SK-N-SH treated with all-trans-retinoic acid at 6 μM for 48 hours (cell line): ENCODE results near the gene PPP3CA.
A peak's percentile ranks its signal among the peaks of the same experiment; 100 is the strongest.

ENCODE experiments used
- ATAC-seq: fragments of 200-7000 bp; cut with Tn5 transposase; 3 replicates; pipeline ENCODE4 v1.9.1; 2020; ENCODE audit warnings: mild to moderate bottlenecking, moderate library complexity
- ARNTL ChIP-seq: fragments of 450-650 bp; formaldehyde crosslinking; IDR thresholded peaks from 2 replicates; pipeline ENCODE4 v1.5.0; 2020; ENCODE audit warnings: low read depth, mild to moderate bottlenecking, moderate library complexity, borderline replicate concordance
- BACH2 ChIP-seq: fragments of 250-450 bp; sonication (Bioruptor Pico); IDR thresholded peaks from 2 replicates; pipeline ENCODE4 v1.9.0; 2021; ENCODE audit warnings: mild to moderate bottlenecking, borderline replicate concordance
- CSDC2 ChIP-seq: fragments of 250-450 bp; sonication (Bioruptor Pico); IDR thresholded peaks from 2 replicates; pipeline ENCODE4 v1.5.0; 2020; ENCODE audit warnings: mild to moderate bottlenecking, moderate library complexity
- GLIS3 ChIP-seq: fragments of 250-450 bp; sonication (Bioruptor Pico); IDR thresholded peaks from 2 replicates; pipeline ENCODE4 v1.5.0; 2020; ENCODE audit warnings: mild to moderate bottlenecking, moderate library complexity
- ISL1 ChIP-seq: fragments of 250-450 bp; sonication (Bioruptor Pico); IDR thresholded peaks from 2 replicates; pipeline ENCODE4 v2.1.2; 2022; ENCODE audit warnings: mild to moderate bottlenecking, moderate library complexity
- OSR1 ChIP-seq: fragments of 250-450 bp; sonication (Bioruptor Pico); IDR thresholded peaks from 2 replicates; pipeline ENCODE4 v1.8.0; 2022; ENCODE audit warnings: moderate library complexity, mild to moderate bottlenecking, inconsistent platforms
- PPARA ChIP-seq: fragments of 250-450 bp; sonication (Bioruptor Pico); IDR thresholded peaks from 2 replicates; pipeline ENCODE4 v1.5.0; 2020; ENCODE audit warnings: mild to moderate bottlenecking, borderline replicate concordance
- RARB ChIP-seq: fragments of 250-450 bp; sonication (Bioruptor Pico); IDR thresholded peaks from 2 replicates; pipeline ENCODE4 v1.8.0; 2021; ENCODE audit warnings: mild to moderate bottlenecking, moderate library complexity
- SNAI2 ChIP-seq: fragments of 250-450 bp; sonication (Bioruptor Pico); IDR thresholded peaks from 2 replicates; pipeline ENCODE4 v1.5.0; 2020; ENCODE audit warnings: mild to moderate bottlenecking, moderate library complexity
- TCF4 ChIP-seq: fragments of 250-450 bp; sonication (Bioruptor Pico); IDR thresholded peaks from 2 replicates; pipeline ENCODE4 v1.8.0; 2021; ENCODE audit warnings: mild to moderate bottlenecking, moderate library complexity, borderline replicate concordance
- TOX ChIP-seq: fragments of 250-450 bp; sonication (Bioruptor Pico); IDR thresholded peaks from 2 replicates; pipeline ENCODE4 v1.8.0; 2021; ENCODE audit warnings: mild to moderate bottlenecking, moderate library complexity, borderline replicate concordance
- ZC3H10 ChIP-seq: fragments of 250-450 bp; sonication (Bioruptor Pico); IDR thresholded peaks from 2 replicates; pipeline ENCODE4 v1.5.1; 2021; ENCODE audit warnings: mild to moderate bottlenecking, moderate library complexity
- ZFP3 ChIP-seq: fragments of 250-450 bp; sonication (Bioruptor Pico); IDR thresholded peaks from 2 replicates; pipeline ENCODE4 v1.5.0; 2020; ENCODE audit warnings: mild to moderate bottlenecking, moderate library complexity
- ZFP30 ChIP-seq: fragments of 450-650 bp; formaldehyde crosslinking; IDR thresholded peaks from 2 replicates; pipeline ENCODE4 v1.5.0; 2022; ENCODE audit warnings: mild to moderate bottlenecking, moderate library complexity
- ZNF565 ChIP-seq: fragments of 450-650 bp; formaldehyde crosslinking; conservative IDR thresholded peaks from 2 replicates; pipeline ENCODE4 v1.5.0; 2020; ENCODE audit warnings: low read depth, mild to moderate bottlenecking, moderate library complexity
- ZNF70 ChIP-seq: fragments of 450-650 bp; formaldehyde crosslinking; IDR thresholded peaks from 2 replicates; pipeline ENCODE4 v1.5.0; 2020; ENCODE audit warnings: mild to moderate bottlenecking, moderate library complexity
- ZNF8 ChIP-seq: fragments of 450-650 bp; formaldehyde crosslinking; IDR thresholded peaks from 2 replicates; pipeline ENCODE4 v1.5.0; 2020; ENCODE audit warnings: mild to moderate bottlenecking, moderate library complexity
- TF ChIP-seq, protein P1 (sequence below): fragments of 250-450 bp; sonication (Bioruptor Pico); IDR thresholded peaks from 2 replicates; pipeline ENCODE4 v1.8.0; 2020; ENCODE audit warnings: mild to moderate bottlenecking, moderate library complexity, borderline replicate concordance
- TF ChIP-seq, protein P2 (sequence below): fragments of 250-450 bp; sonication (Bioruptor Pico); IDR thresholded peaks from 2 replicates; pipeline ENCODE4 v1.5.1; 2020; ENCODE audit warnings: low read depth, mild to moderate bottlenecking, moderate library complexity
- TF ChIP-seq, protein P3 (sequence below): fragments of 250-450 bp; sonication (Bioruptor Pico); IDR thresholded peaks from 2 replicates; pipeline ENCODE4 v1.5.0; 2020; ENCODE audit warnings: mild to moderate bottlenecking, moderate library complexity
- TF ChIP-seq, protein P4 (sequence below): fragments of 250-450 bp; sonication (Bioruptor Pico); IDR thresholded peaks from 2 replicates; pipeline ENCODE4 v1.8.0; 2021; ENCODE audit warnings: low read depth, mild to moderate bottlenecking, moderate library complexity, borderline replicate concordance
- TF ChIP-seq, protein P5 (sequence below): fragments of 250-450 bp; sonication (Bioruptor Pico); IDR thresholded peaks from 2 replicates; pipeline ENCODE4 v1.5.1; 2021; ENCODE audit warnings: mild to moderate bottlenecking, moderate library complexity

Gene PPP3CA

DNA sequence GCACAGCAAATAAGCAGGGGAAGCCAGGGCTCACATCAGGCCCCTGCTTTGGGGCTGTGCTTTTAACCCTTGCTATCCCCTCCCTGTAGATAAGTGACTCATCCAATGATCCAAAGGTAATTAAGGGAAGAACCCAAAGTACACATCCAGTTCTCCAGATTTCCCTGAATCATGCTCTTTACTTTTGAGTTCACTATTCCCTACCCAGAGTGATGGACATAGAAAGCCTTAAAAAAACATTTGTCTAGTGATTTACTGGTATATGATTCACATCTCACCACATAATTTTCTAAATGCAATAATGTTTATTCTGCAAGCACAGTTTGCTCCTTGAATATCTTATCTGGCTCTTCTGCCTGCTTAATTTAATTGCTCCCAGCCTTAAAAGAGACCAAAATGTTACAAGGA, 136.2 kb downstream of the PPP3CA start:
- ATAC-seq = peak; percentile 44; the same call in 2 of the 3 replicates
- TF ChIP-seq ISL1 (peak; percentile 93), GLIS3 (CRISPR knock-in tag) (0 out of 2 replicates have a peak, but pooled peaks have one; percentile 54), ZC3H10 (CRISPR knock-in tag) (0 out of 2 replicates have a peak, but pooled peaks have one; percentile 40), TOX (no peak), RARB (CRISPR knock-in tag) (no peak), ZFP3 (CRISPR knock-in tag) (0 out of 2 replicates have a peak, but pooled peaks have one; percentile 33), ZFP30 (CRISPR knock-in tag) (peak; percentile 57; the same call in 1 of the 2 replicates), TCF4 (CRISPR knock-in tag) (0 out of 2 replicates have a peak, but pooled peaks have one; percentile 19)
- TF ChIP-seq, protein P1, sequence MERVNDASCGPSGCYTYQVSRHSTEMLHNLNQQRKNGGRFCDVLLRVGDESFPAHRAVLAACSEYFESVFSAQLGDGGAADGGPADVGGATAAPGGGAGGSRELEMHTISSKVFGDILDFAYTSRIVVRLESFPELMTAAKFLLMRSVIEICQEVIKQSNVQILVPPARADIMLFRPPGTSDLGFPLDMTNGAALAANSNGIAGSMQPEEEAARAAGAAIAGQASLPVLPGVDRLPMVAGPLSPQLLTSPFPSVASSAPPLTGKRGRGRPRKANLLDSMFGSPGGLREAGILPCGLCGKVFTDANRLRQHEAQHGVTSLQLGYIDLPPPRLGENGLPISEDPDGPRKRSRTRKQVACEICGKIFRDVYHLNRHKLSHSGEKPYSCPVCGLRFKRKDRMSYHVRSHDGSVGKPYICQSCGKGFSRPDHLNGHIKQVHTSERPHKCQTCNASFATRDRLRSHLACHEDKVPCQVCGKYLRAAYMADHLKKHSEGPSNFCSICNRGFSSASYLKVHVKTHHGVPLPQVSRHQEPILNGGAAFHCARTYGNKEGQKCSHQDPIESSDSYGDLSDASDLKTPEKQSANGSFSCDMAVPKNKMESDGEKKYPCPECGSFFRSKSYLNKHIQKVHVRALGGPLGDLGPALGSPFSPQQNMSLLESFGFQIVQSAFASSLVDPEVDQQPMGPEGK = peak; percentile 71; the same call in 1 of the 2 replicates
- TF ChIP-seq, protein P2, sequence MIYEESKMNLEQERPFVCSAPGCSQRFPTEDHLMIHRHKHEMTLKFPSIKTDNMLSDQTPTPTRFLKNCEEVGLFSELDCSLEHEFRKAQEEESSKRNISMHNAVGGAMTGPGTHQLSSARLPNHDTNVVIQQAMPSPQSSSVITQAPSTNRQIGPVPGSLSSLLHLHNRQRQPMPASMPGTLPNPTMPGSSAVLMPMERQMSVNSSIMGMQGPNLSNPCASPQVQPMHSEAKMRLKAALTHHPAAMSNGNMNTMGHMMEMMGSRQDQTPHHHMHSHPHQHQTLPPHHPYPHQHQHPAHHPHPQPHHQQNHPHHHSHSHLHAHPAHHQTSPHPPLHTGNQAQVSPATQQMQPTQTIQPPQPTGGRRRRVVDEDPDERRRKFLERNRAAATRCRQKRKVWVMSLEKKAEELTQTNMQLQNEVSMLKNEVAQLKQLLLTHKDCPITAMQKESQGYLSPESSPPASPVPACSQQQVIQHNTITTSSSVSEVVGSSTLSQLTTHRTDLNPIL = 0 out of 2 replicates have a peak, but pooled peaks have one; percentile 36

DNA sequence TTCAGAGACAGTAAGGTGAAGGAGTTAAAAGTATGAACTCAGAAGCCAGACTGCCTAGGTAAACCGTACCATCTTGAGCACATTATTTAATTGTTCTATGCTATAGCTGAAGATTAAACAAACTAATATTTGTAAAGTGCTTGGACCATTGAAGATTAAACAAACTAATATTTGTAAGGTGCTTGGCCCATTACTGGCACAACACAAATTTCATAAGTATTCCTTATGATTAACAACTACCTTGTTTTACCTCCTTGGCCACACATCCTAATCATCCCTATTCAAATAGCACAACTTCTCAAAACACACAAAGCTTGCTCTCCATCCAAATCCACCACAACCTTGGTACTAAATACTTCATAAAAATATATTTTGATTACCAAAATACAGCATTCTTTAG, 137.0 kb downstream of the PPP3CA start:
- ATAC-seq = no peak
- TF ChIP-seq, protein P3, sequence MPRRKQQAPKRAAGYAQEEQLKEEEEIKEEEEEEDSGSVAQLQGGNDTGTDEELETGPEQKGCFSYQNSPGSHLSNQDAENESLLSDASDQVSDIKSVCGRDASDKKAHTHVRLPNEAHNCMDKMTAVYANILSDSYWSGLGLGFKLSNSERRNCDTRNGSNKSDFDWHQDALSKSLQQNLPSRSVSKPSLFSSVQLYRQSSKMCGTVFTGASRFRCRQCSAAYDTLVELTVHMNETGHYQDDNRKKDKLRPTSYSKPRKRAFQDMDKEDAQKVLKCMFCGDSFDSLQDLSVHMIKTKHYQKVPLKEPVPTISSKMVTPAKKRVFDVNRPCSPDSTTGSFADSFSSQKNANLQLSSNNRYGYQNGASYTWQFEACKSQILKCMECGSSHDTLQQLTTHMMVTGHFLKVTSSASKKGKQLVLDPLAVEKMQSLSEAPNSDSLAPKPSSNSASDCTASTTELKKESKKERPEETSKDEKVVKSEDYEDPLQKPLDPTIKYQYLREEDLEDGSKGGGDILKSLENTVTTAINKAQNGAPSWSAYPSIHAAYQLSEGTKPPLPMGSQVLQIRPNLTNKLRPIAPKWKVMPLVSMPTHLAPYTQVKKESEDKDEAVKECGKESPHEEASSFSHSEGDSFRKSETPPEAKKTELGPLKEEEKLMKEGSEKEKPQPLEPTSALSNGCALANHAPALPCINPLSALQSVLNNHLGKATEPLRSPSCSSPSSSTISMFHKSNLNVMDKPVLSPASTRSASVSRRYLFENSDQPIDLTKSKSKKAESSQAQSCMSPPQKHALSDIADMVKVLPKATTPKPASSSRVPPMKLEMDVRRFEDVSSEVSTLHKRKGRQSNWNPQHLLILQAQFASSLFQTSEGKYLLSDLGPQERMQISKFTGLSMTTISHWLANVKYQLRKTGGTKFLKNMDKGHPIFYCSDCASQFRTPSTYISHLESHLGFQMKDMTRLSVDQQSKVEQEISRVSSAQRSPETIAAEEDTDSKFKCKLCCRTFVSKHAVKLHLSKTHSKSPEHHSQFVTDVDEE (CRISPR knock-in tag) = no peak
- TF ChIP-seq TOX = no peak
- TF ChIP-seq ZC3H10 (CRISPR knock-in tag) = no peak
- no peak for TF ChIP-seq ISL1
- TF ChIP-seq ZNF70 = no peak
- no peak for TF ChIP-seq OSR1 (CRISPR knock-in tag)
- no peak for TF ChIP-seq CSDC2 (CRISPR knock-in tag)
- no peak for TF ChIP-seq ZFP30 (CRISPR knock-in tag)
- no peak for TF ChIP-seq BACH2 (CRISPR knock-in tag)
- TF ChIP-seq ZNF8 (CRISPR knock-in tag) = no peak
- TF ChIP-seq ZNF565 (CRISPR knock-in tag) = no peak
- no peak for TF ChIP-seq PPARA
- TF ChIP-seq TCF4 (CRISPR knock-in tag) = no peak
- TF ChIP-seq SNAI2 = no peak
- TF ChIP-seq RARB (CRISPR knock-in tag) = no peak
- TF ChIP-seq, protein P1 = no peak
- TF ChIP-seq ARNTL (CRISPR knock-in tag) = no peak
- TF ChIP-seq, protein P4, sequence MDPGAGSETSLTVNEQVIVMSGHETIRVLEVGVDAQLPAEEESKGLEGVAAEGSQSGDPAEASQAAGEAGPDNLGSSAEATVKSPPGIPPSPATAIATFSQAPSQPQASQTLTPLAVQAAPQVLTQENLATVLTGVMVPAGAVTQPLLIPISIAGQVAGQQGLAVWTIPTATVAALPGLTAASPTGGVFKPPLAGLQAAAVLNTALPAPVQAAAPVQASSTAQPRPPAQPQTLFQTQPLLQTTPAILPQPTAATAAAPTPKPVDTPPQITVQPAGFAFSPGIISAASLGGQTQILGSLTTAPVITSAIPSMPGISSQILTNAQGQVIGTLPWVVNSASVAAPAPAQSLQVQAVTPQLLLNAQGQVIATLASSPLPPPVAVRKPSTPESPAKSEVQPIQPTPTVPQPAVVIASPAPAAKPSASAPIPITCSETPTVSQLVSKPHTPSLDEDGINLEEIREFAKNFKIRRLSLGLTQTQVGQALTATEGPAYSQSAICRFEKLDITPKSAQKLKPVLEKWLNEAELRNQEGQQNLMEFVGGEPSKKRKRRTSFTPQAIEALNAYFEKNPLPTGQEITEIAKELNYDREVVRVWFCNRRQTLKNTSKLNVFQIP (CRISPR knock-in tag) = no peak
- TF ChIP-seq, protein P5, sequence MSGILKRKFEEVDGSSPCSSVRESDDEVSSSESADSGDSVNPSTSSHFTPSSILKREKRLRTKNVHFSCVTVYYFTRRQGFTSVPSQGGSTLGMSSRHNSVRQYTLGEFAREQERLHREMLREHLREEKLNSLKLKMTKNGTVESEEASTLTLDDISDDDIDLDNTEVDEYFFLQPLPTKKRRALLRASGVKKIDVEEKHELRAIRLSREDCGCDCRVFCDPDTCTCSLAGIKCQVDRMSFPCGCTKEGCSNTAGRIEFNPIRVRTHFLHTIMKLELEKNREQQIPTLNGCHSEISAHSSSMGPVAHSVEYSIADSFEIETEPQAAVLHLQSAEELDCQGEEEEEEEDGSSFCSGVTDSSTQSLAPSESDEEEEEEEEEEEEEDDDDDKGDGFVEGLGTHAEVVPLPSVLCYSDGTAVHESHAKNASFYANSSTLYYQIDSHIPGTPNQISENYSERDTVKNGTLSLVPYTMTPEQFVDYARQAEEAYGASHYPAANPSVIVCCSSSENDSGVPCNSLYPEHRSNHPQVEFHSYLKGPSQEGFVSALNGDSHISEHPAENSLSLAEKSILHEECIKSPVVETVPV (CRISPR knock-in tag) = no peak
- TF ChIP-seq GLIS3 (CRISPR knock-in tag) = no peak
